SIG-M5 treated with dmso at 0.1 percent for 504 hours (cell line): Measurements from ENCODE around the gene MAGEB17.
A peak's percentile ranks its signal among the peaks of the same experiment; 100 is the strongest.
"Not testable (repeated sequence)": the region's sequence is repeated elsewhere in the genome, so short reads cannot be mapped to it uniquely, and the experiment has no call there.

Experiments
- DNase-seq: peaks from one replicate; lab custom pipeline; 2025; ENCODE audit not compliant: unreplicated experiment; lab: John Stamatoyannopoulos, UW

The MAGEB17 gene

GRCh38 chrX:16167181-16167580 is at the start of gene MAGEB17:
Gene MAGEB17, plus strand, starts transcription at chrX:16167481. Its CDS starts 2,902 bp downstream, at chrX:16170383.
- no peak for DNase-seq

- peak; percentile 70 for DNase-seq
Observed at GRCh38 chrX:16119353-16120220, 47.7 kb upstream of the MAGEB17 start.

- no peak for DNase-seq
Observed at GRCh38 chrX:16120431-16120830, 46.9 kb upstream of the MAGEB17 start.

GRCh38 chrX:16123222-16123786 is 44.0 kb upstream of the MAGEB17 start, which contains the start of gene GRPR:
Gene GRPR, plus strand, starts transcription at chrX:16123565. Its CDS starts 389 bp downstream, at chrX:16123954.
- DNase-seq = peak; percentile 81

GRCh38 chrX:16124201-16124600 is 43.1 kb upstream of the MAGEB17 start:
- DNase-seq = no peak

- no peak for DNase-seq
Observed at GRCh38 chrX:16125520-16126149, 41.6 kb upstream of the MAGEB17 start.

GRCh38 chrX:16130707-16131106 is 36.6 kb upstream of the MAGEB17 start:
- DNase-seq = no peak

GRCh38 chrX:16134936-16135335 is 32.3 kb upstream of the MAGEB17 start:
- DNase-seq = no peak

GRCh38 chrX:16136080-16136479 is 31.2 kb upstream of the MAGEB17 start:
- DNase-seq = no peak

- peak; percentile 34 for DNase-seq
Observed at GRCh38 chrX:16137416-16138107, 29.7 kb upstream of the MAGEB17 start.

- DNase-seq = peak; percentile 15
Observed at GRCh38 chrX:16138108-16138427, 29.2 kb upstream of the MAGEB17 start.

- no peak for DNase-seq
Observed at GRCh38 chrX:16140448-16140847, 26.8 kb upstream of the MAGEB17 start.

- DNase-seq = no peak
Observed at GRCh38 chrX:16140983-16141382, 26.3 kb upstream of the MAGEB17 start.

GRCh38 chrX:16141422-16142245 is 25.6 kb upstream of the MAGEB17 start:
- DNase-seq = no peak

GRCh38 chrX:16142246-16142558 is 25.1 kb upstream of the MAGEB17 start:
- DNase-seq = no peak

- DNase-seq = no peak
Observed at GRCh38 chrX:16143968-16144367, 23.3 kb upstream of the MAGEB17 start.

- no peak for DNase-seq
Observed at GRCh38 chrX:16144420-16144819, 22.9 kb upstream of the MAGEB17 start.

GRCh38 chrX:16145093-16145492 is 22.2 kb upstream of the MAGEB17 start:
- not testable (repeated sequence) for DNase-seq

GRCh38 chrX:16145656-16146055 is 21.6 kb upstream of the MAGEB17 start:
- DNase-seq = no peak

GRCh38 chrX:16148896-16149295 is 18.4 kb upstream of the MAGEB17 start:
- no peak for DNase-seq

- DNase-seq = peak; percentile 70
Observed at GRCh38 chrX:16155581-16156096, 11.6 kb upstream of the MAGEB17 start.
